ENCODE measurements around the gene EXOC4.

The EXOC4 gene

GRCh38 chr7:133797818-133798520 is 545.1 kb downstream of the EXOC4 start:
- H3K27ac ChIP-seq (ENCODE audit: low read depth, low read length, poor library complexity, severe bottlenecking), result no peak overlapping the region
- H3K9me3 ChIP-seq (ENCODE audit: low read length), result no peaks in the 10 kb centered on the region
- H2AFZ ChIP-seq (ENCODE audit: low read length), result no peak overlapping the region
- H3K4me1 ChIP-seq (ENCODE audit: insufficient read depth, low read length, severe bottlenecking), result no peaks in the 10 kb centered on the region
- H3K4me2 ChIP-seq (ENCODE audit: low read length), result no peak overlapping the region
- no peaks in the 10 kb centered on the region for H3F3A ChIP-seq (ENCODE audit: insufficient read depth, low read length)
- H3K79me2 ChIP-seq (ENCODE audit: insufficient read depth, low read length), result no peaks in the 10 kb centered on the region
- no peak overlapping the region for H3K4me3 ChIP-seq (ENCODE audit: low read depth, low read length, poor library complexity, severe bottlenecking)
- H3K36me3 ChIP-seq (ENCODE audit: insufficient read depth, low read length), result no peaks in the 10 kb centered on the region
- TF ChIP-seq EZH2 (IDR thresholded peaks at IDR 0.05; ENCODE audit: borderline replicate concordance, low read length) (no peak), CTCF (IDR thresholded peaks at IDR 0.05; ENCODE audit: low read length) (no peak)
- no peaks in the 10 kb centered on the region for H3K27me3 ChIP-seq (ENCODE audit: insufficient read depth, low read length)
- H4K20me1 ChIP-seq (ENCODE audit: insufficient read depth, low read length), result no peaks in the 10 kb centered on the region
- H3K9me2 ChIP-seq (ENCODE audit: low read depth, low read length), result no peaks in the 10 kb centered on the region
- H3K9ac ChIP-seq (ENCODE audit: low read length), result no peak overlapping the region

- no peaks in the 10 kb centered on the region for H3K79me2 ChIP-seq (ENCODE audit: insufficient read depth, low read length)
- TF ChIP-seq EZH2 (IDR thresholded peaks at IDR 0.05; ENCODE audit: borderline replicate concordance, low read length) (no peak), CTCF (IDR thresholded peaks at IDR 0.05; ENCODE audit: low read length) (no peak)
- H3K36me3 ChIP-seq (ENCODE audit: insufficient read depth, low read length), result no peaks in the 10 kb centered on the region
- no peaks in the 10 kb centered on the region for H3K9me3 ChIP-seq (ENCODE audit: low read length)
- H3K4me2 ChIP-seq (ENCODE audit: low read length), result no peak overlapping the region
- no peaks in the 10 kb centered on the region for H3F3A ChIP-seq (ENCODE audit: insufficient read depth, low read length)
- no peaks in the 10 kb centered on the region for H4K20me1 ChIP-seq (ENCODE audit: insufficient read depth, low read length)
- H3K27ac ChIP-seq (ENCODE audit: low read depth, low read length, poor library complexity, severe bottlenecking), result no peak overlapping the region
- H3K4me3 ChIP-seq (ENCODE audit: low read depth, low read length, poor library complexity, severe bottlenecking), result no peak overlapping the region
- no peak overlapping the region for H2AFZ ChIP-seq (ENCODE audit: low read length)
- no peaks in the 10 kb centered on the region for H3K27me3 ChIP-seq (ENCODE audit: insufficient read depth, low read length)
- no peaks in the 10 kb centered on the region for H3K9me2 ChIP-seq (ENCODE audit: low read depth, low read length)
- H3K9ac ChIP-seq (ENCODE audit: low read length), result no peak overlapping the region
- H3K4me1 ChIP-seq (ENCODE audit: insufficient read depth, low read length, severe bottlenecking), result no peaks in the 10 kb centered on the region
These were observed 548.5 kb downstream of the EXOC4 start for GRCh38 chr7:133801341-133801740.

GRCh38 chr7:133804127-133804526 is 551.2 kb downstream of the EXOC4 start:
- H3K9ac ChIP-seq (ENCODE audit: low read length), result no peak overlapping the region
- H3K27ac ChIP-seq (ENCODE audit: low read depth, low read length, poor library complexity, severe bottlenecking), result no peak overlapping the region
- no peaks in the 10 kb centered on the region for H3K36me3 ChIP-seq (ENCODE audit: insufficient read depth, low read length)
- no peak overlapping the region for H2AFZ ChIP-seq (ENCODE audit: low read length)
- no peaks in the 10 kb centered on the region for H3K9me2 ChIP-seq (ENCODE audit: low read depth, low read length)
- TF ChIP-seq EZH2 (IDR thresholded peaks at IDR 0.05; ENCODE audit: borderline replicate concordance, low read length) (no peak), CTCF (IDR thresholded peaks at IDR 0.05; ENCODE audit: low read length) (no peak)
- H3K4me1 ChIP-seq (ENCODE audit: insufficient read depth, low read length, severe bottlenecking), result no peaks in the 10 kb centered on the region
- H4K20me1 ChIP-seq (ENCODE audit: insufficient read depth, low read length), result no peaks in the 10 kb centered on the region
- H3K27me3 ChIP-seq (ENCODE audit: insufficient read depth, low read length), result no peaks in the 10 kb centered on the region
- H3K79me2 ChIP-seq (ENCODE audit: insufficient read depth, low read length), result no peaks in the 10 kb centered on the region
- no peaks in the 10 kb centered on the region for H3K9me3 ChIP-seq (ENCODE audit: low read length)
- H3K4me3 ChIP-seq (ENCODE audit: low read depth, low read length, poor library complexity, severe bottlenecking), result no peak overlapping the region
- no peak overlapping the region for H3K4me2 ChIP-seq (ENCODE audit: low read length)
- no peaks in the 10 kb centered on the region for H3F3A ChIP-seq (ENCODE audit: insufficient read depth, low read length)

All from OCI-LY1 (cell line).